Neural cell (in vitro differentiated cells): ENCODE measurements around the gene LPIN3. TPM values are rescaled to one million over a fixed set of nuclear protein-coding genes. Genes with fewer than 3 reads are reported as not detected.

Source experiments
- H2AFZ ChIP-seq: fragments of 200-600, 300-800 bp; sonication (generic), shearing (Covaris generic); 2 replicates; pipeline ENCODE4 v1.6.0; 2014; ENCODE audit warnings: low read depth, mild to moderate bottlenecking, antibody characterized with exemption, low read length, moderate library complexity
- H3F3A ChIP-seq: fragments of 200-600 bp; shearing (Covaris generic); 2 replicates; pipeline ENCODE4 v1.6.1; 2016; ENCODE audit warnings: mild to moderate bottlenecking, moderate library complexity, mixed read lengths, antibody characterized with exemption, low read length; ENCODE audit not compliant: insufficient read depth, poor library complexity, severe bottlenecking
- H3K27ac ChIP-seq: fragments of 200-600, 300-800 bp; sonication (generic), shearing (Covaris generic); 2 replicates; pipeline ENCODE4 v1.5.1; 2014; ENCODE audit warnings: mild to moderate bottlenecking, low read length, moderate library complexity
- H3K27me3 ChIP-seq: fragments of 300-800, 200-600 bp; sonication (generic), shearing (Covaris generic); 2 replicates; pipeline ENCODE4 v1.6.0; 2014; ENCODE audit warnings: mild to moderate bottlenecking, low read depth, low read length, moderate library complexity; ENCODE audit not compliant: insufficient read depth
- H3K36me3 ChIP-seq: fragments of 300-800, 200-600 bp; sonication (generic), shearing (Covaris generic); 2 replicates; pipeline ENCODE4 v1.5.1; 2014; ENCODE audit warnings: mild to moderate bottlenecking, antibody characterized with exemption, low read length, moderate library complexity; ENCODE audit not compliant: insufficient read depth
- H3K4me2 ChIP-seq: fragments of 300-800, 200-600 bp; sonication (generic), shearing (Covaris generic); 2 replicates; pipeline ENCODE4 v1.6.0; 2014; ENCODE audit warnings: mild to moderate bottlenecking, low read length
- H3K4me3 ChIP-seq: fragments of 300-800, 200-600 bp; sonication (generic), shearing (Covaris generic); 2 replicates; pipeline ENCODE4 v1.5.1; 2014; ENCODE audit warnings: mild to moderate bottlenecking, low read length, moderate library complexity
- H3K79me2 ChIP-seq: fragments of 200-600 bp; shearing (Covaris generic); replicated peaks from 2 replicates; pipeline ENCODE4 v1.6.0; 2014; ENCODE audit warnings: mild to moderate bottlenecking, low read length, moderate library complexity; ENCODE audit not compliant: insufficient read depth
- H3K9ac ChIP-seq: fragments of 300-800, 200-600 bp; sonication (generic), shearing (Covaris generic); 2 replicates; pipeline ENCODE4 v1.6.1; 2016; ENCODE audit warnings: mild to moderate bottlenecking, low read length, mixed read lengths
- H3K9me2 ChIP-seq: fragments of 200-600 bp; shearing (Covaris generic); 2 replicates; pipeline ENCODE4 v1.6.1; 2016; ENCODE audit warnings: mild to moderate bottlenecking, low read length, mixed read lengths; ENCODE audit not compliant: insufficient read depth
- H3K9me3 ChIP-seq: fragments of 200-600, 300-800 bp; sonication (generic), shearing (Covaris generic); 2 replicates; pipeline ENCODE4 v1.6.1; 2016; ENCODE audit warnings: mild to moderate bottlenecking, mixed run types, low read length, moderate library complexity, mixed read lengths
- H4K20me1 ChIP-seq: fragments of 200-600 bp; shearing (Covaris generic); 2 replicates; pipeline ENCODE4 v1.6.1; 2016; ENCODE audit warnings: mild to moderate bottlenecking, mixed run types; ENCODE audit not compliant: insufficient read depth
- CTCF ChIP-seq: fragments of 450-650 bp; IDR thresholded peaks from 2 replicates; pipeline ENCODE4 v1.5.1; 2014; ENCODE audit warnings: antibody characterized with exemption, mild to moderate bottlenecking, moderate library complexity; ENCODE audit not compliant: poor library complexity, severe bottlenecking
- EP300 ChIP-seq: fragments of 450-650 bp; conservative IDR thresholded peaks from 2 replicates; pipeline ENCODE4 v1.6.1; 2014; ENCODE audit warnings: antibody characterized with exemption, mild to moderate bottlenecking, moderate library complexity; ENCODE audit not compliant: poor library complexity, severe bottlenecking
- EZH2 ChIP-seq: fragments of 200-600, 300-800 bp; shearing (Covaris generic), sonication (generic); IDR thresholded peaks from 2 replicates; pipeline ENCODE4 v1.6.1; 2014; ENCODE audit warnings: antibody characterized with exemption, low read length, borderline replicate concordance, mild to moderate bottlenecking; ENCODE audit not compliant: insufficient read depth, poor library complexity, severe bottlenecking
- MXI1 ChIP-seq: fragments of 450-650 bp; conservative IDR thresholded peaks from 2 replicates; pipeline ENCODE4 v1.6.1; 2014; ENCODE audit warnings: antibody characterized with exemption, mild to moderate bottlenecking; ENCODE audit not compliant: poor library complexity, severe bottlenecking
- POLR2AphosphoS5 ChIP-seq: IDR thresholded peaks from 2 replicates; pipeline ENCODE4 v1.6.1; 2012
- RAD21 ChIP-seq: fragments of 450-650 bp; conservative IDR thresholded peaks from 2 replicates; pipeline ENCODE4 v1.6.1; 2014; ENCODE audit warnings: antibody characterized with exemption, mild to moderate bottlenecking, moderate library complexity
- REST ChIP-seq: IDR thresholded peaks from 2 replicates; pipeline ENCODE4 v1.6.1; 2012; ENCODE audit warnings: borderline replicate concordance
- SMC3 ChIP-seq: fragments of 450-650 bp; conservative IDR thresholded peaks from 2 replicates; pipeline ENCODE4 v1.6.1; 2014; ENCODE audit warnings: antibody characterized with exemption, mild to moderate bottlenecking, moderate library complexity; ENCODE audit not compliant: poor library complexity
- TAF1 ChIP-seq: IDR thresholded peaks from 2 replicates; pipeline ENCODE4 v1.6.1; 2012; ENCODE audit warnings: low read depth
- polyA plus RNA-seq: library from polyadenylated mRNA; depleted of rRNA; stranded (reverse); fragments of >200 nt; gene quantifications from 2 replicates; pipeline ENCODE4 v1.2.3, GENCODE V29; 2014

Gene LPIN3
- polyA plus RNA-seq, 1 donor from 2014 or later, result not detected

- no peak overlapping the region for H2AFZ ChIP-seq
- H3K9me3 ChIP-seq, result no peaks in the 10 kb centered on the region
- no peak overlapping the region for H3K9ac ChIP-seq
- no peaks in the 10 kb centered on the region for H3K9me2 ChIP-seq
- no peaks in the 10 kb centered on the region for H3F3A ChIP-seq
- no peaks in the 10 kb centered on the region for H3K79me2 ChIP-seq
- no peaks in the 10 kb centered on the region for H3K27me3 ChIP-seq
- no peak overlapping the region for H3K27ac ChIP-seq
- no peak overlapping the region for H3K4me2 ChIP-seq
- H3K4me3 ChIP-seq, result no peak overlapping the region
- no peaks in the 10 kb centered on the region for H3K36me3 ChIP-seq
- TF ChIP-seq CTCF (no peak), REST (no peak), TAF1 (no peak)
- H4K20me1 ChIP-seq, result no peaks in the 10 kb centered on the region
Measured at GRCh38 chr20:41331731-41332130, 8.9 kb upstream of the LPIN3 start.

- H3K4me3 ChIP-seq, result no peak overlapping the region
- H3F3A ChIP-seq, result no peaks in the 10 kb centered on the region
- no peaks in the 10 kb centered on the region for H4K20me1 ChIP-seq
- H3K9ac ChIP-seq, result no peak overlapping the region
- no peaks in the 10 kb centered on the region for H3K9me3 ChIP-seq
- H3K27me3 ChIP-seq, result no peaks in the 10 kb centered on the region
- no peak for TF ChIP-seq MXI1
- no peak for TF ChIP-seq POLR2AphosphoS5
- no peak for TF ChIP-seq EP300
- TF ChIP-seq REST, result no peak
- no peak for TF ChIP-seq TAF1
- TF ChIP-seq CTCF, result no peak
- TF ChIP-seq EZH2, result no peak
- no peak for TF ChIP-seq SMC3
- TF ChIP-seq RAD21, result no peak
- H3K27ac ChIP-seq, result no peak overlapping the region
- H3K4me2 ChIP-seq, result no peak overlapping the region
- no peak overlapping the region for H2AFZ ChIP-seq
- no peaks in the 10 kb centered on the region for H3K79me2 ChIP-seq
- no peaks in the 10 kb centered on the region for H3K36me3 ChIP-seq
- H3K9me2 ChIP-seq, result no peaks in the 10 kb centered on the region
Measured at GRCh38 chr20:41334036-41334435, 6.6 kb upstream of the LPIN3 start.
